HCT116 (cell line): ENCODE data around the gene ARRDC5. TPM values are rescaled to one million over a fixed set of nuclear protein-coding genes. Genes with fewer than 3 reads are reported as not detected.

ENCODE experiments used
- ATAC-seq: fragments of 200-7000 bp; cut with Tn5 transposase; 2 replicates; pipeline ENCODE4 v1.9.1; 2020; ENCODE audit warnings: mild to moderate bottlenecking, moderate library complexity
- BruUV-seq: library from RNA; stranded (reverse); fragments of 400-500 nt; replicated peaks from 2 replicates; lab custom pipeline; 2021; lab: Mats Ljungman, UMichigan
- CTCF ChIA-PET: fragments of 300-600 bp; sonication (Branson Sonifier 250); formaldehyde crosslinking; loops from one replicate; lab custom pipeline; 2021; ENCODE audit warnings: antibody characterized with exemption; lab: Charles Lee
- POLR2A ChIA-PET: fragments of 300-600, 350-600 bp; sonication (Branson Sonifier 250); formaldehyde crosslinking; loops from one replicate; lab custom pipeline; 2021; ENCODE audit warnings: antibody characterized with exemption; lab: Charles Lee
- RAD21 ChIA-PET, 2 experiments: fragments of 300-600 bp; sonication (Branson Sonifier 250); formaldehyde crosslinking; loops; one replicate each; lab custom pipeline; 2023; ENCODE audit warnings: low total read pairs in 2 of 2; ENCODE audit not compliant: uncharacterized antibody in 2 of 2, unreplicated experiment in 2 of 2, low non-redundant PET in 1 of 2; lab: Charles Lee
- DNase-seq: peaks from one replicate; pipeline ENCODE4 v3.0.0-alpha.2; 2010; ENCODE audit warnings: low read depth, low spot score
- H2AFZ ChIP-seq: fragments of 200-600 bp; shearing (Covaris generic), sonication (generic); 2 replicates; pipeline ENCODE4 v1.6.1; 2017; ENCODE audit warnings: low read depth, mixed run types, mixed read lengths, antibody characterized with exemption, low read length; ENCODE audit not compliant: poor library complexity, severe bottlenecking
- H3K27ac ChIP-seq: 2 replicates; pipeline ENCODE4 v1.5.1; 2012; ENCODE audit warnings: low read depth, low read length
- H3K27me3 ChIP-seq: fragments of 200-600 bp; sonication (generic); 2 replicates; pipeline ENCODE4 v1.6.1; 2016; ENCODE audit warnings: mixed run types, low read length, mixed read lengths; ENCODE audit not compliant: insufficient read depth
- H3K36me3 ChIP-seq, 2 experiments: fragments of 200-500 bp in 1 of 2; fragments of 200-600 bp in 1 of 2; sonication (Bioruptor generic) in 1 of 2; sonication (generic) in 1 of 2; 2 replicates each; pipeline versions ENCODE4 v1.5.1 to v1.6.1; 2014 to 2016; ENCODE audit warnings: low read length in 2 of 2, inconsistent platforms in 1 of 2, mixed read lengths in 1 of 2, mixed run types in 1 of 2; ENCODE audit not compliant: insufficient read depth in 2 of 2, control insufficient read depth in 1 of 2
- H3K4me1 ChIP-seq, 2 experiments: fragments of 200-600 bp in 1 of 2; sonication (generic) in 1 of 2; 2 replicates each; pipeline versions ENCODE4 v1.5.1 to v1.6.1; 2012 to 2017; ENCODE audit warnings: low read length in 2 of 2, inconsistent platforms in 1 of 2, mild to moderate bottlenecking in 1 of 2, mixed read lengths in 1 of 2, mixed run types in 1 of 2, moderate library complexity in 1 of 2; ENCODE audit not compliant: insufficient read depth in 2 of 2, control insufficient read depth in 1 of 2
- H3K4me2 ChIP-seq: fragments of 200-600 bp; sonication (generic); 2 replicates; pipeline ENCODE4 v1.6.1; 2017; ENCODE audit warnings: mixed run types, low read length, mixed read lengths
- H3K4me3 ChIP-seq, 2 experiments: fragments of 200-600 bp in 1 of 2; sonication (generic) in 1 of 2; replicated peaks in 1 of 2; 2 replicates each; pipeline ENCODE4 v1.5.1; 2011 to 2016; ENCODE audit warnings: low read length in 2 of 2, control low read depth in 1 of 2, low read depth in 1 of 2, mild to moderate bottlenecking in 1 of 2, mixed read lengths in 1 of 2, mixed run types in 1 of 2
- H3K79me2 ChIP-seq: fragments of 200-600 bp; sonication (generic); 2 replicates; pipeline ENCODE4 v1.6.1; 2017; ENCODE audit warnings: mild to moderate bottlenecking, mixed run types, low read length, moderate library complexity, mixed read lengths; ENCODE audit not compliant: insufficient read depth
- H3K9ac ChIP-seq: fragments of 200-600 bp; sonication (generic); 2 replicates; pipeline ENCODE4 v1.6.1; 2016; ENCODE audit warnings: low read length, mixed read lengths
- H3K9me2 ChIP-seq: fragments of 200-600 bp; sonication (generic), shearing (Covaris generic); 2 replicates; pipeline ENCODE4 v1.6.1; 2017; ENCODE audit warnings: mixed run types, mild to moderate bottlenecking, moderate library complexity; ENCODE audit not compliant: insufficient read depth
- H3K9me3 ChIP-seq, 2 experiments: fragments of 200-500 bp in 1 of 2; fragments of 200-600 bp in 1 of 2; sonication (Bioruptor generic) in 1 of 2; sonication (generic) in 1 of 2; 2 replicates each; pipeline ENCODE4 v1.6.1; 2014 to 2017; ENCODE audit warnings: low read length in 2 of 2, mixed read lengths in 2 of 2, inconsistent platforms in 1 of 2, low read depth in 1 of 2, mild to moderate bottlenecking in 1 of 2, mixed run types in 1 of 2, moderate library complexity in 1 of 2; ENCODE audit not compliant: control insufficient read depth in 1 of 2, insufficient read depth in 1 of 2
- H4K20me1 ChIP-seq: fragments of 200-600 bp; sonication (generic), shearing (Covaris generic); 2 replicates; pipeline ENCODE4 v1.6.1; 2017; ENCODE audit warnings: mixed run types, mild to moderate bottlenecking, moderate library complexity; ENCODE audit not compliant: insufficient read depth
- ATF3 ChIP-seq: IDR thresholded peaks from 2 replicates; pipeline ENCODE4 v1.6.1; 2012
- CBX3 ChIP-seq: IDR thresholded peaks from 2 replicates; pipeline ENCODE4 v1.6.1; 2012; ENCODE audit warnings: low read depth
- SP1 ChIP-seq: IDR thresholded peaks from 2 replicates; pipeline ENCODE4 v1.6.1; 2012; ENCODE audit warnings: low read depth
- ZBTB33 ChIP-seq: IDR thresholded peaks from 2 replicates; pipeline ENCODE4 v1.6.1; 2011; ENCODE audit warnings: mild to moderate bottlenecking, low read length, moderate library complexity; ENCODE audit not compliant: insufficient replicate concordance; ENCODE audit errors: extremely low read depth
- intact Hi-C: fragments of 100-400 bp; cut with micrococcal nuclease; formaldehyde crosslinking; loops from 2 replicates; pipeline ENCODE4 v1.10.0; 2022
- total RNA-seq: library from RNA; stranded (reverse); gene quantifications from one replicate; pipeline ENCODE4 v1.2.1, GENCODE V29; 2021; ENCODE audit not compliant: unreplicated experiment

ARRDC5 gene
- total RNA-seq, 1 experiment from 2014 or later: not detected

- POLR2A ChIA-PET: no interaction called here
- no peak overlapping the region for H3K9ac ChIP-seq
Measured at GRCh38 chr19:4877753-4878490, 24.8 kb downstream of the ARRDC5 start.

More at GRCh38 chr19:4877753-4878490, 24.8 kb downstream of the ARRDC5 start:
- Histone ChIP-seq H3K36me3 (no peaks in the 10 kb centered on the region), H4K20me1 (no peaks in the 10 kb centered on the region), H3K27ac (no peak overlapping the region; the same call in 1 of the 2 replicates), H2AFZ (no peak overlapping the region), H3K4me2 (no peak overlapping the region), H3K27me3 (no peaks in the 10 kb centered on the region), H3K9me2 (no peaks in the 10 kb centered on the region), H3K4me3 (no peak overlapping the region), H3K9me3 (no peaks in the 10 kb centered on the region), H3K79me2 (no peaks in the 10 kb centered on the region), H3K4me1 (peaks cover 8 to 14% of the 10 kb centered on the region in 2 experiments; a peak in 3 of 4 replicates)
- DNase-seq (no peak), ATAC-seq (no peak)
- intact Hi-C loops: no loop called here
- ChIA-PET RAD21 (no interaction called here), CTCF (no interaction called here)
- BruUV-seq: no TSS peak
- TF ChIP-seq ATF3 (no peak), ZBTB33 (no peak), CBX3 (no peak), SP1 (no peak)
